NCI-H2107 treated with DMSO at 0.1 percent for 48 hours (cell line): ENCODE measurements around the gene LAMTOR2.
A peak's percentile ranks its signal among the peaks of the same experiment; 100 is the strongest.

Experiments used
- DNase-seq: peaks from one replicate; lab custom pipeline; 2025; ENCODE audit not compliant: unreplicated experiment; lab: John Stamatoyannopoulos, UW

The LAMTOR2 gene

DNA sequence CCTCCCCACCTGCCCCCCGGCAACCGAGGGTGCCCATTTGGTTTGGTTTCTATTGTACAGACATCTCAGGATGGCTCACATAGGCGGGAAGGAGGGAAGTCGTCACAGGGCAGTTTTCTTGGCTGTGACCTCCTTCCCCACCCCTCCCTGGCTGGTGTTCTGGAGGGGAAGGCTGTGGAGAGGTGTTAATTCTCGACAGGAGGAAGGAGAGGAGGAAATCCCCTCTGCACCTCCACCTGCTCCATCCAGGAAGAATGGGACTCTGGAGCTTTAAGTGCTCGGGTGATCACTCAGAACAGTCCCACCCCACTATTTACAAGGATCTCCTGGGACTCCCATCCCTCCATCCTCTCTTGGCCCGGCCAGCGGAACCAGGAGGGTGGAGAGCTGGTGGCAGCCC lies 20.1 kb downstream of the LAMTOR2 start:
- DNase-seq: no peak

DNA sequence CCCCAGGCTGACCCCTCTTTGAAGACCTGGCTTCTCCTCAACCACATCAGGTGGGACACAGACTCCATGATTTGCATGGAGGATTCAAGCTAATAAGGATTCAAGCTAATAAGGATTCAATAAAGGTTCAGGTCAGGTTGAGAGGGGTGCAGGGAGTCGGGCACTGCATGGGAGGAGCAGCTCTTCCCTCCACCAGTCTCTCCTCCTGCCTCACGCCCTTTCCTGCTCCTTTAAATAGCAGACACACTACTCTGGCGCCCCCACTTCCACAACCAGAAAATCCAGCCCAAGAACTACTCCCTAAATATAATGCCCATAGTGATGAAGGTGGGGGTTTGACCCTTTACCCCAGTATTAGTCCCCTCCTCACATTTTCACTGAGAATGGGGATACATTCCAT lies 20.6 kb downstream of the LAMTOR2 start:
- no peak for DNase-seq

DNA sequence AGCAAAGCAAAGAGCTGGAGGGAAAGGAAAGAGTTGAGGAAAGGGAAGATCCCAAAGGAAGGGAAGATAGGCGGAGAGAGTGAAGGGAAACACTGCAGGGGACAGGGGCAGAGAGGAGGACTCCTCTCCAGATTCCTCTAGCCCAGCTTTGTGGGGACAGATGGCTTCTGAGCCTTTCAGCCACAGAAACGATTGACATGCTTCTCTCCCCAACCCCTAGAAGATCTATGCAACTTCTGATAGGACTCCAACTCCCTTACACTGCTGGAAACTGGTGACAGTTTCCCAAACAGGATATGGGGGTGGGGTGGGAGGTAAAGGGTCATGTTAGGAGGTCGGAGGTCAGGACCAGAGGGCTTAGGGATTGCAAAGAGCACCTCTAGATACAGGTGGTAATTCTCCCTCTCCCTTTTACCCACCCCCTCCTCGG lies 21.2 kb downstream of the LAMTOR2 start:
- DNase-seq: no peak

DNA sequence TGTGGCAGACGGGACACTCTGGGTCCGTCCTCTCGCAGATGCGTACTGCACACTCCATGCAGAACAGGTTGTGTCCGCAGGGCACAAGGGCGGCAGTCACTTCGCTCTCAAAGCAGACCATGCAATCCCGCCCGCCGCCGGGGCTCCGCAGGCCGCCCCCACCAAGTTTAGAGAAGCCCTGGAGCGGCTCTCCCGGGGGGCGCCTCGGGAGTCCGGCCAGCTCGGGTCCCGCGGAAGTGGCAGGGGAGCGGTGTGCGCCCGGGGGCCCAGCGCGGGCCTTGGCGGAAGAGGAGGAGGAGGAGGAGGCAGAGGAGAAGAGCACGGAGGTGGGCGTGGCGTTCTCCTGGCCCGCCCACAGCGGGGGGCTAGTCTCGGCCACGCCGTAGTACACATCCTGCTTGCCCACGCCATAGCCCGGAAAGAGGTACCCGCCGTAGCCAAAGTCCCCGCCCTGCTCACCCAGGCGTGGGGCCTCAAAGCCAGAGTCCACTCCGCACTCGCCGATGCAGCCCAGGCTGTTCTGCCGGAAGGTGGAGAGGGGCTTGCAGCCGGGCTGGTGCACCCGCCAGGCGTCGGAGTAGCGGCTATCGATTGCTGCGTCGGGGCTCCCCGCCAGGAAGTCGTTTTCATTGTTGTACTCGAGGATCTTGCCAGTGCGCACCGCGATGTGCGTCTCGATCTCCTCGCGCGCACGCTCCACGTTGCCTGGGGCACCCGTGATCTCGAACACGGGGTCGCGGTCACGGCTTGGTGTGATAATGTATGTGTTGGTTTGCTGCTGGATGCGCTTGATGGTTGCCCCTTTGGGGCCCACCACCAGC lies 22.2 kb downstream of the LAMTOR2 start:
- no peak for DNase-seq

DNA sequence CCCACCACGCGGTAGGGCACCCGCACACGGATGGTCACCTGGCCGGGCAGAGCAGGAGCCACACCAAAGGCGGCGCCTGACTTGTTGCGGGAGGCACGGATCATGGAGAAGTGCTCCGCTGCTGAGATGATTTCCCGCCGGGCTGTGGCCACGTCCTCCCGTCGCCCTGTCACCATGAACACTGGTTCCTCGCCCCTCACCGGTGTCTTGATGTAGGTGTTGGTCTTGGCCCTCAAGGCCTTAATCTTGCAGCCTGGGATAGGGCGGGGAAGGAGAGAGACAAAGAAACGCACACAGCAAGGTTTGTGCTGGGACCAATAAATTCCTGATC lies 22.8 kb downstream of the LAMTOR2 start:
- DNase-seq: no peak

DNA sequence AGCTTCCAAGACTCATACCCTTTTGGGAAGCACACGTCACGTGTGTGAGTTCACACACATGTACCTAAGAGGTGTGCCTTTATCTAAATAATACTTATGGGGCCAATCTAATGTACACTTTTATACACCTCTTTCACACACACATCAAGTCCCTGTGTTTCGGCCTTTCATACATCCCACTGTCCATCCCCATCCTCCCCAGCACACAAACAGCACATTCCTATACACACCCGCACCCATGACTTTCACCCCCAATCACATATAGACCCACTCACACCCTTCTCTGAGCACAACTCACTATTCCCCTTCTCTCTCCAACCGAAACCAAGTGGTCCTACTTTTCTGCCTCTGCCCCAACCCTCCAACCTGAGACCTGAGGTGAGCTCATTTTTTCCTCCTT lies 24.1 kb downstream of the LAMTOR2 start:
- DNase-seq: no peak

DNA sequence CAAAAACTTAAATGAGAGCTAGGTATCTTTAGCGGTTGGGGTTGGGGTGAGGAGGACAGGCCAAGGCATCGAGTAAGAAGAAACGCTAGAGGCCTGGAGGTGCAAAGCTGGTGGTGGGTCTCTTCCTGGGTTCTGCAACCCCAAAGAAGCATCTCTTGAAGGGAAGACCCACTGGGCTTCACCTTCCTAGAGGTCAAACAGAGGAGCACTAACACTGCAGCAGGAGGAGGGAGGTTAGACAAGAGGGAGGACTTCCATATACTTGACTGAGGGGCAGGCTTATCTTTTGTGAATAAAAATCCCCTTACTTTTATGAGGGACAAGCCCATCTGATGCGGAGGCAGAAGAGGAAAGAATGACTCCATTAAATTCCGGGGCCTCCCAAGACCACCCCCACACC lies 25.2 kb downstream of the LAMTOR2 start:
- DNase-seq: no peak

DNA sequence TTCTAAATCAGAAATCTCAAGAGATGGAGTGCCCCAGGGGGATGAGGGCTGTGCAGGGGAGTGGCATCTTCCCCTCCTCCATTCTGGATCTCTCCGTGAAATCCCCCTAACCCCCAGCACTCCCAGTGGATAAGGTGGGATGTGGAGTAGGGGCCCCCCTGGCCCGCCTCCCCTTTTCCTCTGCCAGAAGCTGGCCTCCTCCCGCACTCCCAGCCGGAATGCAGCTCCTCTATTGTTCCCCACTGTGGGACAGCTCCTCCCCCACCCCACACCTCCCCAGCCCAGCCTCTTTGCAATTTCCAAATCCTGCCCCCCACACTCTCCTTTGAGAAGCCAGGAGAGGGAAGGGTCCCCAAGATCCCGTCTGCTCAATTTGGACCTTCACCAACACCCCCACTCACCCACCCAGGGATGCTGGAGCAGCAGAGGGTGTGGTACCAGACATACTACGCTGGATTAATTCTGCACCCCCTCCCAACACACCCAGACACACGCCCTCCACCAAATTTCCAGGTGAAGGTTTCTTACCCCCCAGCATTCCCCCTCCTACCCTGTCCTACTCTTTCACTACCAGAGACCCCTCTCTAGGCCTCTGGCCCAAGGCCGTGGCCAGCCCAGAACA lies 25.8 kb downstream of the LAMTOR2 start:
- DNase-seq: no peak

DNA sequence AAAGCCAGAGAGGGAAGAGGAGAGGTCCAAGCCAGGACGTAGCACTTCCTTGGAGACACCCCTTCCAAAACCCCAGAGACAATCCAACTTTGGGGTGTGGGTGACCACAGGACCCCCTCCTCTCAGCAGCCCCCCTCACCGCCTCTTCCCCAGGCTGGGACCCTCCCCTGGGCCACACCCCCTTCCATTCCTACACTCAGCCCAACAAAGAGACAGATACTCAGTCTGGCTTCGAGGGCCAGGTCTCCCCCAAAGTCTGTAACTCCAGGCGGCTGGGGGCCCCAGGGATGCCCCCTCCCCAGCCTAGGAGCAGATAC lies 26.2 kb downstream of the LAMTOR2 start:
- no peak for DNase-seq

DNA sequence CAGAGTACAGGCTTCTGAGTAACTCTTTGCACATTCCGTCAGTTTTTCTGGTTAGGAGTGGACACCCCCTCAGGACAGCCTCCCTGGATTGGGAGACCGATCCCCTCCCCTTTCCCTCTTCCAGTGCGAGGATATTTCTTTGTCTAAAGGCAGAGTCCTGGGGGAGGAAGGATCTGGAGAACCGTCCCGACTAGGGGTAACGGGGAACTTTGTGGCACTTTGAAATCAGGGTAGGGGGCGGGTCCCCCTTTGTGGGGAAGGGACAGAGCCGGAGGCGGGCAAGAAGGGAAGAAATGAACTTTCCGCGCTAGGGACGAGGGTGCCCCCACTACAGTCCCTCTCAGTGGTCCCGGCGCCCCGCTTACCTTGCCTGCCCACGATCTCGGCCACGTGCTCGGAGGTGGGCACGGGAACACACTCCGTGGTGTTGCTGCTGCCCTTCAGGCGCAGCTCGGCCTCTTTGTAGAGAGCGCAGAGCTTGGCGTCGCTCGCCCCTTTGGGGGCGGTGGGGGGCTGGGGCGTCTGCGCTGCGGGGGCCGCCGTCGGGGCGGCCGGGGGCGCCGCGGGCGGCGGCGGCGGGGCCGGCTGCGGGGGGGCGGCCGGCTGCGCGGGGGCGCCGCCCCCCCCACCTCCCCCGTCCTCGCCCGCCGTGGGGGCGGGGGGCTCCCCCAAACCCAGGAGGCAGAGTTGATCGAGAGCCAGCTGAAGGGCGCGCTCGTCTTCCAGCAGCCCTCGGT lies 26.8 kb downstream of the LAMTOR2 start:
- DNase-seq: no peak

DNA sequence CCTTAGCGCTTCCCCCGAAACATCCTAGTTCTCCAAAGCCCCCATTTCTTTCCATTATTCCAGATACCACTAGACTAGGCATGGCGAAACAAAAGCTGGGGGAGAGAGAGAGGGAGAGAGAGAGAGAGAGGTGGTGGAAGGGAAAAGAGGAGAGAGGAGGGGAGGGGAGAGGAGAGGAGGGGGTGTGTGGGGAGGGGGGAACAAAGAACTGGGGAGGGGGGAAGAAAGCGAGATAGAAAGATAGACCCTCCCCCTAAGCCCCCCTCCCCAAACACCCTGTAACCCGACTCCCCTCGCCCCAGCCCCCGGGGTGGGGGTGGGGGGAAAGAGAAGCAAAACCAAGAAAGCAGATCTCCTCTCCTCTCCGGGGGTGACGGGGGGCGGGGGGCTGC lies 27.3 kb downstream of the LAMTOR2 start:
- no peak for DNase-seq

DNA sequence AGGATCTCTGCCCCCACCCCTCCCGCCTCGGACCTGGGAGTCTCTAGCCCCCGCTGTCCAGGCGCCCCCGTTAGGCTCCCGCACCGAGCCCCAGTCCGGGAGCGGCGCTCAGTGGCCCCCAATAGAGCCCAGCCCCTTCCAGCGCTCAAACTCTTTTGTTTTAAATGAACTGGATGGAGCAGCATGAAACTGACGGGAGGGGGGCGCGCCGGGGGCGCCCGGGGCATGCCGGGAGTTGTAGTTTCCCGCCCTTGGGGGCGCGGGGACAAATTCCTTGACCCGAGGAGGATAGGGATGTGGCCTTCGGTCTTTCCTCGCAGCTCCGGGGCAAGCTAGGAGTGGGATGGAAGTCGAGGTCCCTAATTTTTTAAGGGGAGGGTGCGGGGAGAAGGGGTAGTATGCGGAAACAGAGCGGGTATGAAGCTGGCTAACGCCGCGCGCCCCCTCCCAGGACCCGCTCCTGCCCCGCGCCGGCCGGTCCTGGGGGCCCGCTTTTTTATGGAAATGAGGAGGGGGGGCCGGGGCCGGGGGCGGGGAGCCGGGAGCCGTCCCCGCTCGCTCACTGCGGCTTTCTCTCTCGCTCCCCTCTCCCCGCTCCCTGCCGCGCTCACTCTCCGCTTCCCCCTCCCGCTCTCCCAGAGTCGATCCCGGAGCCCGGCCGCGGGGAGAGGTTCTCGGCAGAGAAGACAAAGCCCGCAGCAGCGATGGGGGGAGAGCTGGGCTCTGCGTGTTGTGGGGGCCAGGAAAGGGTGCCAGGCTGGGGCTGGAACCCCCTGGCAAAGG lies 27.9 kb downstream of the LAMTOR2 start, which contains the start of gene MEX3A:
Gene MEX3A, minus strand, starts transcription at position 157 of the 783 bp plus-strand sequence. CDS start 467 bp downstream, outside the sequence.
- DNase-seq: peak; percentile 65

DNA sequence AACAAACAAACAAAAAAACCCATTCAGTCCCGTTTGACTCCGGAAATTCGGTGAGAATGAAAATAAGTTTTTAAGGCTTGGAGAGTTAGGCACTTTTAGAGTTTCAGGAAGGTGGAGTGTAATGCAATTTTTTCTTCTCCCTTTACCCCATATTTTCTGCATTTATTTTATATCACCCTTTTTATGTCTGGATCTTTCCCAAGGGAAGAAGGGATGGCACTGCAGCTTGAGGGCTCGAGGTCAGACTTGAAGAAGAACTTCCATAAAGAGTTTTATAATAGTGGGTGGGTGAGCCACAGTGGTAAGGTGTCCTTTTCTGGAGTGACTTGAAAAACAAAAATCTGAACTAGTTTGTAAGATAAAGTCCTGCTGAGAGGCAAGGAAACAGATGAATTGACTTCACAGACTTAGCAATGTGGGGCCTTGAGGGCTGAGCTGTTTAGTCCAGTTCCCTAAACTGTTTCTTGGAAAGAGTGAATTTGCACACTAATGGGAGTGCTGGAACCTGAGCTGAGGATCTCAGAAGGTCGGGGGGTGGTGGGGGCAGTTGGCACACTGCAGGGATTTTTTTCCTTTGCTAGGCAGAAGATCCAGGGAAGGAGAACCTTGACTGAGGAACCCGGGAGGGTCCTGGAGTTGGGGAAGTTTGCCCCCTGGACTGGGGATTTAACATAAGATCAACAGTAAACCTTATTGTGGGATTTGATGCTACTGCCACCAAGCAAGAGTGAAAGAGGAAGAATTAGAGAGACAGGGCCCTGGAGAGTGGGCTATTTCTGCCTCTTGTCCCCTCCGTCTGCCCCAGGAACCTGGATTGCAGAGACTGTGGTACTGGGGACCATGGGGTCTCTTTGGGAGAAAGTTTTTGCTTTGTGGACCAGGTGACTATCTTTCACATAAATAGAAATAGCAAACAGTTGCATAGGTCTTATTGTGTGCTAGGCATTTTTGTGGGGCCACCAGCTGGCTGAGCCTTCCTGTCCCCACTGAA lies 29.5 kb downstream of the LAMTOR2 start:
- DNase-seq: no peak

DNA sequence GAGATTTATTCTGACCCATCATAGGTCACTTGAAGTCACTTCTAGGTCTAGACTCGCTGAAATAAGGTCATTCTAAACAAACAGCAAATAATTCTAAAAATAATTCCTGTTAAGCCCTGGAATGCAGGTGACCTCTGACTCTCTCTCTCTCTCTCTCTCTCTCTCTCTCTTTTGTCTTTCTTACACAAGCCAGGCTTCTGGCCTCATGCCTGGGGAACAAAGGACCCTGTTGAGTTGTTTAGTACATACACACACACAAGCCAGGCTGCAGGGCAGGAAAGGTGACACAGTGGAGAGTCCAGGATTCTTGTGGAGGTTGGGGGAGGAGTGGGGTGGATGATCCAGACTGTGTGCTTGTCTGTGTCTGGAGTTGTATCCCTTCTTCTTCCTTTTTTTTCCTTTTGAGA lies 31.7 kb downstream of the LAMTOR2 start:
- no peak for DNase-seq

DNA sequence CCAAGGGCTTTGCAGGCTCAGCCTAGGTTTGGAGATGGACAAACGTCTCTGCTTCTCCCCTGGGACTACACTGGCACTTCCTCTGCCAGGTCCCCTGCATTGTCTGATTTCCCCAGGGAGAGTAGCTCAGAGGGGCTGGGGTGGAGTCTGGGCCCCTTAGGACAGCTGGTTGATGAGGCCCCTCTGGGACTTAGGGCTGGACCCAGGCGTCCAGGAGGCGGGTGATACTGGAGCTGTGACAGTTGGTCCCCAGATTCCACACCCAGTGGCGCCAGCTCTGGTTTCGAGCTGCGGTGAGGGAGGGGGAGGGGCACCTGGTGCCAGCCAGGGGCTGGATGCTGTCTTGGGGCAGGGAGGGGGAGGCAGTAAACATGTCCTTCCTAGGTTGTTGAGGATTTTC lies 35.1 kb downstream of the LAMTOR2 start:
- DNase-seq: peak; percentile 88

DNA sequence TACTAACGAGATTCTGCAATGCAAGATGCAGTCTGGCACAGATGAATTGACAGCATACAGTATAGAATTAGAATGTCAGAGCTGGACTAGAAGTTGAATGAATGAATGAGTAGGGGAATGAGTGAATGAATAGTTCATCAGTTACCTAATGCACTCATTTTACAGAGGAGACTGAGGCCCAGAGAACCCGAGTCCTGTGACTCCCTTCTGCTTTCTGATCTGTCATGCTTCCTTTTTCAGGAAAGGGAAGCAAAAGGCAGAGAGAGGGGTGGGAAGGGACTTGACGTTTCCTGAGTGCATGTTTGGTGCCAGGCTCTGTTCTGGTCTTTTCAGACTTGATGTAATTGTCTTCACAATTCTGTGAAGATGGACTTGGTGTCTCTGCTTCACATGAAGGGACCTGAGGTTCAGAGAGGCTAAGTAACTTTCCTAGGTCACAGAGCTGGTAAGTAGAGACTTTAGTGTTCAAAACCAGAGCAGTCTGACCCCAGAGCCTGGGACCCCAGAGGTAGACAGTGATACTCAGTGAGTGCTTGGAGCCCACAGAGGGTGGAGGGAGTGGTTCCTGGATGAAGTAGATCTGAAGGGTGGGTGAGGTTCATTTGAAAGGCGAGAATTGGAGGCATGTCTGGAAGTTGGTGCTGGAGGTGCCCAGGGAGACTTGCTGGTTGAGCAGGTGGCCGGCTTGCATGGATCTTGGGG lies 35.7 kb downstream of the LAMTOR2 start:
- peak; percentile 63 for DNase-seq

DNA sequence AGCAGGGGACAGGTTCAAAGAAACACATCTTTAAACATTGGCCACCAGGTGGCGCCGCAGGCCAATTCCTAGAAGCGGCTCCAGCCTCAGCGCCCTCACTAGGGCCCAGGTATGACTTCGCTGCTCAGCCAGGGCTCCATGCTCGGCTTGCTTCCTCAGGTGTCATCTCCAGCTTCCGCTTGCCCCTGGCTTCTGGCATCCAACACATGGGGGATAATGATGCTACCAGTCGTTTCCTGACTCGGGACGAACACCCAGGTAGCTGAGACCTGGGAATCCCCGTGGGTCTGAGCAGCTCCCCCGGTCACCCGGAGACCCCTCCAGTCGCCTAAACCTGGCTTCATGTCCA lies 36.2 kb downstream of the LAMTOR2 start:
- peak; percentile 91 for DNase-seq

DNA sequence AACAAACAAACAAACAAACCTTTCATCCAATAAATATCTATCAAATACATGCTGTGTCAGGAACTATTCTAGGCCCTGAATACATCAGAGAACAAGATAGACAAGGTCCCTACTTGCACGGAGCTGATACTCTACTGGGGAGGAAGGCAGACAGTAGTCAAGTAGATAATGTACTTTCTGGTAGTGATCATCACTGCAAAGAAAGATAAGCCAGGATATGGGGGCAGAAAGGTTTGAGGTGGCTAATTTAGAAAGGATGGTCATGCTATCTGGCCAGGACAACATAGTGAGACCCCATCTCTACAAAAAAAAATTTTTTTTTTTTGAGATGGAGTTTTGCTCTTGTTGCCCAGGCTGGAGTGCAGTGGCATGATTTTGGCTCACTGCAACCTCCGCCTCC lies 37.0 kb downstream of the LAMTOR2 start:
- no peak for DNase-seq

DNA sequence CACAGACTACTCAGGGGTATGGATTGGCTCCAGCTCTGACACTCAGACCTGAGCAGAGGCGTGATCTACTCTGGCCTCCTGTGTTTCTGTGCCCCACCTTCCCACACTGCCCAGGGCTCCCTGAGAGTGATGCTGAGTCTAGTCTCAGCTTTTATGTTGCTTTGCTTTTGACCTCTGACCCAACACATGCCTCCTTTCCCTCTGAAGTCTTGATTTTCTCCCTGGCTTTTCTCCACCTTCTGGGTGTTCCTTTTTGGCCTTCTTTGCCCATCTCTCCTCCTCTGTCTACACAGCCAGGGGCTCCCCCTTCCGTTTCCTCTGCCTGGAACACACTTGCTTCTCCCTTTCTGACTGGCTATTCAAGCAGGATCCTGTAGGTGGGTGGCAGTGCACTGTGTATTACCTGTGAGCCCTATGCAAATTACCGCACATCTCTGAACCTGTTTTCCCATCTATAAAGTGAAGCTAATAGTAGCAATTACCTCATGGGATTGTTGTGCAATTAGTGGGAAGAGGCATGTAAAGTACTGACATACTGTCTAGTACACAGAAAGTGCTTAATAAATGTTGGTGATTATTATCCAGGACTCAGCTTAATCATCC lies 41.4 kb downstream of the LAMTOR2 start:
- no peak for DNase-seq
